Lower leg skin (tissue), 4 donors: ENCODE measurements around the gene RIGI. TPM values are rescaled to one million over a fixed set of nuclear protein-coding genes. Genes with fewer than 3 reads are reported as not detected.

Experiments used
- DNase-seq, 2 donors: peaks; one replicate each; pipeline ENCODE4 v3.0.0-alpha.2; 2019; ENCODE audit warnings: low spot score in 2 of 2
- H3K4me3 ChIP-seq: fragments of 200-600 bp; sonication (generic); 2 replicates; pipeline ENCODE4 v1.5.1; 2017; ENCODE audit warnings: mild to moderate bottlenecking, low read depth; ENCODE audit not compliant: poor library complexity, severe bottlenecking
- CTCF ChIP-seq, 3 donors: fragments of 450-650 bp; IDR thresholded peaks; one replicate each; pipeline ENCODE4 v1.5.1; 2016; ENCODE audit warnings: antibody characterized with exemption in 3 of 3, mild to moderate bottlenecking in 3 of 3, moderate library complexity in 2 of 3
- POLR2A ChIP-seq, 2 donors: fragments of 450-650 bp; IDR thresholded peaks; one replicate each; pipeline ENCODE4 v1.6.1; 2016 to 2017; ENCODE audit warnings: antibody characterized with exemption in 2 of 2, mild to moderate bottlenecking in 1 of 2, moderate library complexity in 1 of 2
- WGBS, 2 donors: methylation state at CpG; one replicate each; pipeline ENCODE4 v1.1.5; 2018; 5-methylcytosine and 5-hydroxymethylcytosine counted together
- intact Hi-C: fragments of 100-400 bp; cut with DNase I; formaldehyde crosslinking; loops from one replicate; pipeline ENCODE4 v1.15.0; 2023; ENCODE audit warnings: low total_unique reads
- total RNA-seq, 4 donors: library from RNA; depleted of rRNA; stranded (reverse); fragments of >200 nt; gene quantifications; one replicate each; pipeline ENCODE4 v1.1.0, GENCODE V29; 2016

RIGI gene
- total RNA-seq, 4 donors from 2014 or later, result 5.0 to 12.0 (median 7.1) TPM

- 70 to 77% methylated on average over 1 of the region's 1 CpG for WGBS, 2 donors
- H3K4me3 ChIP-seq, result no peak overlapping the region
- no peak for TF ChIP-seq CTCF (IDR thresholded peaks at IDR 0.05)
- no peak for TF ChIP-seq POLR2A (IDR thresholded peaks at IDR 0.05)
- no peak for DNase-seq
- intact Hi-C loops, result no loop called here
These were observed 2.1 kb downstream of the RIGI start for GRCh38 chr9:32523910-32524309.

- intact Hi-C loops, result no loop called here
- DNase-seq, result no peak
- TF ChIP-seq CTCF (IDR thresholded peaks at IDR 0.05) (no peak), POLR2A (IDR thresholded peaks at IDR 0.05) (no peak)
- 94 to 97% methylated on average over 1 of the region's 1 CpG for WGBS, 2 donors
- H3K4me3 ChIP-seq, result no peak overlapping the region
These were observed 7.7 kb downstream of the RIGI start for GRCh38 chr9:32518276-32518675.

- intact Hi-C loops, result no loop called here
- H3K4me3 ChIP-seq, result no peak overlapping the region
- TF ChIP-seq POLR2A (IDR thresholded peaks at IDR 0.05) (no peak), CTCF (IDR thresholded peaks at IDR 0.05) (no peak)
These were observed 9.8 kb downstream of the RIGI start for GRCh38 chr9:32516241-32516640.

GRCh38 chr9:32508728-32509127 lies 17.3 kb downstream of the RIGI start:
- WGBS, 2 donors, result 100% methylated on average over 1 of the region's 1 CpG
- DNase-seq, result no peak
- no peak for TF ChIP-seq POLR2A (IDR thresholded peaks at IDR 0.05)
- no peak for TF ChIP-seq CTCF (IDR thresholded peaks at IDR 0.05)
- intact Hi-C loops, result no loop called here
- H3K4me3 ChIP-seq, result no peak overlapping the region

More at GRCh38 chr9:32516241-32516640, 9.8 kb downstream of the RIGI start:
- no peak for DNase-seq

GRCh38 chr9:32503008-32503407 lies 23.0 kb downstream of the RIGI start:
- DNase-seq, result no peak
- intact Hi-C loops, result no loop called here
- TF ChIP-seq CTCF (IDR thresholded peaks at IDR 0.05) (no peak), POLR2A (IDR thresholded peaks at IDR 0.05) (no peak)
- H3K4me3 ChIP-seq, result no peak overlapping the region
- 90 to 92% methylated on average over 3 of the region's 3 CpGs for WGBS, 2 donors

GRCh38 chr9:32502464-32502863 lies 23.5 kb downstream of the RIGI start:
- intact Hi-C loops, result no loop called here
- no peak for DNase-seq
- WGBS, 2 donors, result 61 to 70% methylated on average over 4 of the region's 4 CpGs
- H3K4me3 ChIP-seq, result no peak overlapping the region
- TF ChIP-seq POLR2A (IDR thresholded peaks at IDR 0.05) (no peak), CTCF (IDR thresholded peaks at IDR 0.05) (no peak)
